Stimulated activated CD8-positive, alpha-beta memory T cell treated with anti-CD3 and anti-CD28 coated beads, Interleukin-12 subunit alpha, Interleukin-12 subunit beta, amount 100 ng/mL, for 1 hour (primary cell): Measurements from ENCODE around the gene PAQR7.

Source experiments
- DNase-seq: peaks from one replicate; pipeline ENCODE4 v3.0.0-alpha.2; 2020; ENCODE audit warnings: low read depth

PAQR7 gene

DNA sequence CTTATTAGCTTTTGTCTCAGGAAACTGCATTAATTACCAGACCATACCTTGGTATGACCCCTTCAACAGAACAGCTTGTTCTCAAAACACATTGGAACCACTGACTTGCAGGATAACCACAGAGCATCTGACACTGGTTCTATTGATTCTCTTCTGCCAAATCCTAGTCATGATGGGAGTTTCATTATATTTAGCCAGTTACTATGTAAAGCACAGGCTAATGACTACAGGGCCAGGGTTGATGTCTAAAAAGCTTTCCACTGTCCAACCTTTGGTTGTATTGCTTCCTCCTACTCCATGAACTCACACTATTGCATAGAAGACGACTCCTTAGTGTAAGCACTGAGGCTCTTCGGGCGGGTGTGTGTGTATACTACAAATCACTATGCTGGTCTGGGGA lies 27.0 kb upstream of the PAQR7 start:
- no peak for DNase-seq

DNA sequence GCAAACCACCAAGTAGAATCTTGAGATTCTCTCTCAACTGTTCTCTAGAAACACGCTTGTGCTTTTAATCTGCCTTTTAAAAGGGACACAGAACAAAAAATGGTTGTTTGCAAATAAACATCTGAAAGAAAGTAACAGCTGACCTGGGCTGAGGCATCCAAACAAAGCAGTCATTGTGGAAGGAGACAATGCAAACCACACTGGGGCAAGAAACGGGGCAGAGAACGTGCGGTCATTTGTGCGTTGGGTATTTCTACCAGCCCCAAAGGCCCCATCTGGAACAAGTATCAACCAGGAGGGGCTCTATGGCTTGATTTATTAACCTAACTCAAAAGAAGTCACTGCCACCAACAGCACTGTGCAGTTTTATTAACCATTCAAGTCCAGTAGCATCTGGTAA lies 24.7 kb upstream of the PAQR7 start:
- no peak for DNase-seq

DNA sequence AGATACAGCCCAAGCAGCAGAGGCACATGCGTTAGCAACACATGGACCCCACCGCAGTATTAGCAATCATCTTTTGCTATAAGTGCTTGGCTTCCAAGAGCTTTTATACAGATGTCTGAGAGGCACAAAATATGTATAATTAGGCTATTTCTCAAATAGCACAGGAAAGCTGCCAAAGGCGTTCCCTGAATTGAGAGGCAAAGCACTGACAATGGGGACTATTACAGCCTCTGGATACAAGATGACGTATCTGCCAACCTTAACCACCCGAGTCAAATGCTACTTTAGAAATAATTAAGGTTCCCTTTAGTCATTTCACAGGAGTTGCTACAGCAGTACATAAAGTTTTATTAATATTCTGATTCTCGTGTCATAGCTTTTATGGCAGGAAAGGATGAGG lies 24.3 kb upstream of the PAQR7 start:
- no peak for DNase-seq

DNA sequence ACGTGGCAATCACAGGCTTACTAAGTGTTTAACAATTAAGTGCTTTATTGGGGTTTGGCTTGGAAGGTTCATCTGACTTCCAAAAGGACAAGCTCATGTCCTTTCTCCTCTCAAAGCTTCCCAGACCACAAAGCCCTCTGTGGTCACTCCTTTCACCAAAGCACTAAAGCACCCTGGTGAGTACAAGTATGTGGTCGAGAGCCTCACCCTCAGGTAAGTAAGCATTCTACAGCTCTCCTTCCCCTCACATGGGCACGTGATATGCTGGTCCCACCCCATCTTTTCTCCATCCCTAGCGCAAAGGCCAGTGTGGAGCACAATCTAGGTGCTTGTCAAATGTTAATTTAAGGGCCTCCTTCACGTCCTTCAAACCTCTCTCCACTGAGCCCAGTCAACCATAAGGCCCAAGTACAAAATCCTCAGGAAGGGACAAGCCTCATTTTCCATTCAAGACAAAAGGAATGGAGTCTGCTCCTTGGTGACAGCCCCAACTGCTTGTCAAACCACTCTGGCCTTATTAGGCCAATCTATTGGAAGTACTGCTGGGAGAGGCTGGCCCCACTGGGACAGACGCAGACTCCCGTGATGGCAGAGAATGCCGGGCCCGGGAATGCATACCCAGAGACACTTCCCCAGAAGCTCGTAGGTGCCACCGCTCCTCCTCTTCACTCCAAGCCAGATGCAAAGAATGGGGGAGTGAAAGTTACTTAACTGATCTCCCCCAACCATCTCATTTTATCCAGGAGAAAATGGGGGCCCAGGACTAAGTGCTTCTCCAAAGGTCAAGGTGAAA lies 22.9 kb upstream of the PAQR7 start:
- DNase-seq, result no peak

DNA sequence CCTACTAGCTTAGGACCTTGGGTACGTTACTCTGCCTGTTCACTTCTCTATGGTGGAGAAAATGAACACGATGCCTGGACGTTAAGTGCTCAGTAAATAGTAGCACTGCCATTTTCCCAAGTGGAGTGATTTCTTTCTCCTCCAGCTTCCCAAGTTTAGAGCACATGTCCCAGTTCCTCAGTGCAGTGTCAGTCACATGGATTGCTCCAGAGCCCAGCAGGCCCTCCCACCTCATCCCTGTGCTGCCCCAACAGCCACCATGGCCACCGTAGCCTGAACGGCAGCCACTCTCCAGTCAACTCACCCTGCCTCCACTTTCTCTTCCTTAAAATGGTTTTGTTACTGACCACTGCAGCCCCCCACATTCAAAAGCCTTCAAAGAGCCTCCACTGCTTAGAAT lies 22.2 kb upstream of the PAQR7 start:
- no peak for DNase-seq

DNA sequence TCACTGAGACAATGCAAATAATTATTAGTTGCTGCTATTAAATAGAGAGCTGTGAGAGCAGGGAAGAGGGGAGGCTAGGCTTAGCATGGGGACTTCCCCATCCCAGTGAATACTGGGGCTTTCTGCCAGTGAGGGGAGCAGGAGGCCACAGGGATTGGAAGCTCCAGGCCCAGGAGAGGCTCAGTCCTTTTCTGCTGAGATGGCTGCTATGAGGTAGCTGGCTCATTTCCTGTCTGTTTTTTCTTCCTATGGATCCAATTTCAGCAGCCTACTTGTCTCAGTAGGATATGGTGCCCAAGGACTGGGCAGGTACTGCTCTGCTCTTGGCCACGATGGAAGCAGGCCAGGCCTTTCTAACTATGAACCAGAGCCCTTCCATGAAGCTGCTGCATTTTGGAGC lies 20.8 kb upstream of the PAQR7 start:
- DNase-seq, result no peak

DNA sequence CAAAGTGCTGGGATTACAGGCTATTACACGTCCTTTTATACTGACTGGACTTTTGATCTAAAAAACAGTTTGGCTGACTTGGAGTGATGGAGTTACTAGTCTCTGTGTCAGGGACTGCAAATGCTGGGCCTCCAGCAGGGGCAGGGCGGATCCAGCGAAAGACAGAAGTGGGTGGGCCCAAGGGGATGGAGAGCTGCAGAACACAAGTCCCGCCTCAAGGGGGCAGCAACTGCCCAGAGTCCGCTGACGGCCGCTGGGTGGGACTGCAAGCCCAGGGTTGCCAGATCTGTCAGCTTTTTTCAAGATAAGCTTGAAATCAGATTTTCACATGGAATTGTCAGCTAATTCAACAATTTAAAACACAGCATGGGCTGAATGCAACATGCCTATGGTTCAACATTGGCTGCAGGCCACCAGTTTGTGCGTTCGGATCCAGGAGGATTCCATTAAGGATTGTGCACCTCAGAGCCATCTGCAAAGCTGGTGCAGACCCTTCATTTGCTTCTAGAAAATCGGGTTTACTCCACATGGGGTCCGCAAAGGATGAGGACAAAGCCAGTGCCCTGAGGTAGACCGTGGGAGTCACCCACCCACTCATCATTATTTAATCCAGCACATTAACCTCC lies 20.0 kb upstream of the PAQR7 start:
- peak; percentile 85 for DNase-seq

DNA sequence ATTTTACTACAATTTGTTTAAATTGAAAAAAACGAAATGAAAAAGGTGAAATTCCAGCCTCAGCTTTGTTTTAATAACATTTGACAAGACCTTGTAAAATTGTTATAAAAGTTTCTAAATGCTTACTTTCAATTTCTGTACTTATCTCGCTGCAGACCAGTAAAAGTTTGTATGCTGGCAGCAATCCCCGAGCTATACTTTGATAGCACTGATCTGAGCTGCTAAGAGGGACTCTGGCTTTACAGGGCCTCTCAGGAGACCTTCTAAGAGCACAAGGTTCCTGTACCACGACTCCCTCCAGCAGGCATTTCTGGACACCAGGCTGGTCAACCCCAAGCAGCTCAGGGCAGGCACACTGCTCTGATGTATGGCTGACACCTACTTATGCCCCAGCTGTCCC lies 17.6 kb upstream of the PAQR7 start:
- DNase-seq, result no peak

DNA sequence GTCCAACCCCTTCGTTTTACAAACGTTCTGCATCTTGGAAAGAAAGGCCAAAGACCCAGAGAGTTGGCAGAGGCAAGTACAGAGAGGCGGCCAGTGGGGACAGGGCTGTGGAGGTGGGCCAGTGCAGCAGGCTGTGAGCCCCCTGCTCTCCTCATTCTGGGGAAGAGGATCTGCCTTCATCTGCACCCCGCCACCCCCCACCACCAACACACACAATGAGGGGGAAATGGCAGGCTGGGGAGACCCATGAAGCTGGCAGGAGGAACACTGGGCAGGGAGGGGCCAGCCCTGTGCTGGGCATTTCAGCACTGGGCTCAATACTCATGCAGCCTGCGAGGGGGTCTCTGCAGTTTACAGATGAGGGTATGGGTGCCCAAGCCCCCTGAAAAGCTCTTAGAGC lies 16.1 kb upstream of the PAQR7 start:
- no peak for DNase-seq

DNA sequence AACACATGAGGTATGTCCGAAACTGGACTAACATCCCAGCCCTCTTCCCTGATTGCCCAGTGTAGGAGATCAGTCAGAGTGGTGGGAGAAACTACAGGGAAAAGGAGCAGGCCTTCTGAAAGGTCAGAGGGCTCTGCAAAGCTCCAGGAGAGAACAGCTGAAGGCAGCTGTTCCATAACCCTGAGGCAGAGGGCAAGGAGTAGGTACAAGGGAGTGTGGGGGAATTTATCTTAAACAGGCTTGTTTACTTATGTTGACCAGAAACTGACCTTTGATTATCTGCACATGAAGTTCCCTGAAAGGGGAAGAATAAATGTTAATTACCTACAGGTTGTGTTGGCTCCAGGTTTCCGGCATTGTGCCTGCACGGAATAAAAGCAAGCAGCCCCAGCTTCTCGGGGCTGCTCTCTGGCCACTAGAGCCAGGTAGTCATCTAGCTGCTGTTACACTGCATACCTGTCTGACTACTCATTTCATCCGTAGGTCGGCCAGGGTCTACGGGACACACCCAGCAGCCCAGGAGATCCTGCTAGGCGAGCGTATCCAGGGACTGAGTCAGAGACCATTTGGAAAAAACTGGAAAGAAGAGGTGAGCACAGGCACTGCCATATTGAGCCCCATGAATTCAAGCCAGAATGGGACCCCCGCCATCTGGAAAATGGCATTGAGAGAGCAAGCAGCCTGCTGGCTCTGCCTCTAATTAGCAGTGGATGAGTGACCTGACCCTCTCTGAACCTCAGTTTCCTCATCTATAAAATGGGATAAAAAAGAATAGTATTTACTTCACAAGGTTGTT lies 14.9 kb upstream of the PAQR7 start:
- DNase-seq, result no peak

DNA sequence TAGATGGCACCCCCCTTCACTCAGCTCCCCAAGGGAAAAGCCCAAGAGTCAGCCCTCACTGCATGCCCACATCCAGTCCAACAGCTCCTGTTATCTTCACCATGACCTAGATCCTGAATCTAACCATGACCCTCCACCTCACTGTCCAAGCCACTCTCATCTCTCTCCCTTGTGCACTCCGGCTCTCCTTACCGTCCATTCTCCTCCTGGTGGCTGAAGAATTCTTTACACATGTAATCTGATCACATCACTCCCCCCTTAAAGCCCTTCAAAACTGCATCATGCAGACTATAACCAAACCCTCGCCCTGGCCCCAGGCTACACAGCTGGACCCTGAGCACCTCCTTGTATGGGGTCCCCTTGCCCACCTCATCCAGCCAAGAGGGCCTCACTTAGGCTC lies 14.0 kb upstream of the PAQR7 start:
- no peak for DNase-seq

DNA sequence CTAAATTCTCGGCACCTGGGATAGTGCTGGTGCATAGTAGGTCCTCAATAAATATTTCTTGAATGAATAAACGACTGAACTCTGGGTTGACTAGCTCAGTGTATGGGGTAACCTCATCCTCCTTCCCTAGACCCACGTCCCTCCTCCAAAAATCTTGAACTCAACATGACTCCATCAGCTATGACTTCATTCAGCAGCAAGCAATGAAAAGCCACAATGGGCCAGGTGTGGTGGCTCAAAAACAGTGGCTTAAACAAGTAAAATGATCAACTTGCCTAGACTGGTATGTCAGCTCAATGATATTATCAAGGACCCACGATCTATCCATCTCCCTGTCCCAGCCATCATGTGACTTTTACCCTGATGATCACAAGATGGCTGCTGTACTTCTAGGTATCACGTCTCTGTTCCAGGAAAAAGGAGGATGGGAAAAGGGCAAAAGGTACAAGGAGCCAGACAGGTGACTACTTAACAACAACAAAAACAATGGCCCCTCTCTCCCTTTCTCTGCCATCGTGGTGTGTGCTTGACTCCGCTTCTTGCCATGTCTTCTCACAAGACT lies 13.0 kb upstream of the PAQR7 start:
- DNase-seq, result no peak

DNA sequence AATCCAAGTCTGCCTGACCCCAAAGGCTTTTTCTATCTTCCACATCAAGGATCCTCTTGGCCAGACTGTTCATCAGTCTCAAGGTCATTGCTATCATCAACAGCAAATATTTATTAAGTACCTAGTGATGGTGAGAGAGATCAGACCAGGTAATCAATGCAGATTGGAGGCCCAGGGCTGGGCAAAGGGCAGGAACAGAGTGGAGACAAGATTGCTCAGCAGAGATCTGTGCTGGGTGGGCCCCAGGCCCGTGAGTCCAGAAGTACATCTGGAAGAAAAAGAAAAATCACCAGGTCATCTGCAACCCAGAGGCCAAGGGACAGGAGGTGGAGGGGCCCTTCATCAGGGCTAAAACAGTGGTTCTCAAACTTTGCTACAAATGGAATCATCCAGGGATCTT lies 10.1 kb upstream of the PAQR7 start:
- no peak for DNase-seq

DNA sequence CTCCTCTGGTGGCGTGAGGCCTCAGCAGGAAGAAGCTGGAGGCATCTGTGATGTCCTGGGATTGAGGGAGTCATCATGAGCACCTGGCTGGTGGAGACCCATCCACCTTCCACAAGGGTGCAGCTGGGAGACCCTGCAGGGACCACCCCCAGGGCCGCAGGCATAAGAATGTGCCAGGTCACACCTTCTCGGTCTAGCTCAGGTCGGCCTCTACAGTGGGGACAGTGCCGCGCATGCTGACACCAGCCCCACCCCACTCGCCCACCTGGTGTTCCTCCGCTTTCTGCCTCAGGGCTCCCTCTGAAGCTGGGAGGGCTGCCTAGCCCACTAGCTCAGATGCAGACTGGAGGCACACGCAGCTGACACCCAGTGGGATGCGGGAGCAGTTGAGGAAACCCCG lies 5.8 kb upstream of the PAQR7 start:
- DNase-seq, result no peak

DNA sequence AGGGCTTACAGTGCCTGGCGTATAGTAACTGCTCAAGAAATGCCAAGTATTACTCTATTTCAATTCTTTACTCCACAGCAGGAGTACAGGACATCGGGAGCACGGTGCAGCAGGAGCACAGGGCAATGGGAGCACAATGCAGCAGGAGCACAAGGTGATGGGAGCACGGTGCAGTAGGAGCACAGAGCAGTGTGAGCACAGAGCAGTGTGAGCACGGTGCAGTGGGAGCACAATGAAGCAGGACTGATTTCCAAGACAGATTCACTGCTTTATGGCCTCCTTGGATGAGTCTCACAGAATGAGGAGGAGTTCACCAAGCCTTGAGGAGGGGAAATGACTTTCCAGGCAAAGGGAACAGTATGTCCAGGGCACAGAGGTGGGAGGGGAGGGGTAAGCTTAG lies 5.0 kb upstream of the PAQR7 start:
- DNase-seq, result no peak

DNA sequence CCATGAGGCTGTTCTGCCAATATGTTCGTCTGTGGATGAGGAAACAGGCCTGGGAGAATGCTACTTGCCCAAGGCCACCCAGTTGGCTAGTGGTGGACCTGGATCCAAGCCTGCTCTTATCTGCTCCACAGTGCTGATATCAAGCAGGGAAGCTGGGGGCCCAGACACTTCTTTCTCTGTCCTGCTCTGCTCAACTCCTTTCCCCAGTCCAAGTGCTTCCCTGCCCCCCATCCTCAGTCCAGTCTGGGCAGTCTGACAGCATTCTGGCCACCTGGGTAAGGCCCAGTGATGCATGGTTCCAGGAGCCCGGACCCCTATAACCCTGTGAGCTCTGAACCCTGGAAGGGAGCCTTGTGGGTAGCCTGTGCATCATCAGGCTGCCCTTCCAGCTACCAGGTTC lies 4.2 kb upstream of the PAQR7 start:
- no peak for DNase-seq

DNA sequence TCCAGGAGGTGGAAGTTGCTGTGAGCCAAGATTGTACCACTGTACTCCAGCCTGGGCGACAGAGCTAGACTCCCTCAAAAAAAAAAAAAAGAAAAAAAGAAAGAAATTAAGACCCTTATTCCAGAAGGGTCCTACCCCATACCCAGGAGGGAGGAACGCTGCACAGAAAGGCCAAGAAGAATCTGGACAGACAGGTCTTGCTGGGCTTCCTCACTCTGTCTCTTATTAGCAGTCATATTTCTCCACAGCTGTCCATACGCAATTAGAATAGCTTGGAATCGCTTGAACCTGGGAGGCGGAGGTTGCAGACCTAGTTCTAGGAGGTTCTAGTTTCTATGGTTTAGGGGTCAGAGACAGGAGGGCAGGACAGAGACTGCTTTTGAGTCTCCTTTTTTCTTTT lies 3.2 kb upstream of the PAQR7 start:
- DNase-seq, result no peak

DNA sequence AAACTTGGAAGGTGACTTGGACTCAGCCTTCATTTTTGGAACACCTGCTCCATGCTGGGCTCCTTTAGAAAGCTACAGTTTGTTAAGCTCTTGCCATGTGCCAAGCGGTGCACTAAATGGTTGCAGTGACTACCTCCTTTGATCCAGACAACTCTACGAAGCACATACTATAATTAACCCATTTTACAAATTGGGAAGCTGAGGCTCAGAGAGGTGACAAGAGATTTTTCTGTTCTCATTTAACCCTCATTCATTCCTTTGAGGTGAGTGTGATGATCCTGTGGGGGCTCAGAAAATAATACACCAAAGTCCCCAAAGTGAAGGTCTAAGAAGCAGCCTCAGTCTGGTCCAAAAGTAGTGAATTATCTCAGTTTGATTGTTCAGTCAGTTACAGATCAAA lies 1.6 kb upstream of the PAQR7 start:
- no peak for DNase-seq

DNA sequence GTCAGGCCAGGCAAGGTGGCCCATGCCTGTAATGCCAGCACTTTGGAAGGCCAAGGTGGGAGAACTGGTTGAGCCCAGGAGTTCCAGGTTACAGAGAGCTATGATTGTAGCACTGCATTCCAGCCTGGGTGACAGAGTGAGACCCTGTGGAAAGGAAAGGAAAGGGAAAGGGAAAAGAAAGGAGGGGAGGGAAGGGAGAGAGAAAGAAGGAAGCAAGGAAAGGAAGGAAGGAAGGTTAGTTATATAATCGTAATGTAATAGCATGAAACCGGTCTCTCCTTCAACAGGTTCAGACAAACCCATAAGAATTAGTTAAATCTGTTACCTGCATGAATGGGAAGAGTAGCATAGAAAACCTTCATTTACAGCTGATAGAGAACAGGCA lies 1.2 kb upstream of the PAQR7 start:
- no peak for DNase-seq

DNA sequence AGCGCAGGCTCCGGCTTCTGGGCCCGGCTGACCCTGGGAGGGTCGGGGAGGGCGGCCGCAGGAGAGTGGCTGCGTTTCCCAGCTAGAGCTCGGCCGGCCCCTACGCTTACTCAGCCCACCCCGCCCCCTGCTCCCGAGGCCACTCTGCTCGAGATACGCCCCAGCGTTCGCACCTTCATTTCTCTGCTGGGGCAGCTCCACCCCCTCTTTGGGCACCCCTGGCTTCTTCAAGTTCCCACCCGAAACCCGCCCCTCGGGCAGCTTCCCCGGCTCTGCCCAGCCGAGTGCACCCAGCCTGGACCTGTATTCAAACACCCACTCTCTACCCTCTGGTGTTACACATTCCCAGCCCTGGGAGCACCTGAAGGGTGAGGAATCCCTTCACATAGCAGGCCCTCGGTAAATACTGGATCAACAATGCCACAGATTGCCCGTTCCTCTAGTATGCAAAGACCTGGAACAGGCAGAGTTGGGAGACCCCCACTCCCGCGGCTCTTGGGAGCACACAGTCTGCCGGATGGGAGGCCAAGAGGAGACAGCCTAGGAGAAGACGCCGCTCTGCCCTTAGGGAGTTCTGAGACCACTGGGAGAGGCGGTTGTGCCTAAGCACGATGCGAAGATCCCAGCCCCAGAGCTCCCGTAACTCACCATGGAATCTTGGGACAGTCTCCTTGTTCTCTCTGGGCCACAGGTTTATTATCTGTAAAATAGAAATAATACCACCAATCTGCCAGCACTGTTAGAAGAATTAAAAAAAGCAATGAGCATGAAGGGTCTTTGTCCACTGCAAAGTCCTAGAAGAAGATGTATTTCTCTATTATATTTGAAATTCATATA lies 566 bp upstream of the PAQR7 start:
- DNase-seq, result no peak

DNA sequence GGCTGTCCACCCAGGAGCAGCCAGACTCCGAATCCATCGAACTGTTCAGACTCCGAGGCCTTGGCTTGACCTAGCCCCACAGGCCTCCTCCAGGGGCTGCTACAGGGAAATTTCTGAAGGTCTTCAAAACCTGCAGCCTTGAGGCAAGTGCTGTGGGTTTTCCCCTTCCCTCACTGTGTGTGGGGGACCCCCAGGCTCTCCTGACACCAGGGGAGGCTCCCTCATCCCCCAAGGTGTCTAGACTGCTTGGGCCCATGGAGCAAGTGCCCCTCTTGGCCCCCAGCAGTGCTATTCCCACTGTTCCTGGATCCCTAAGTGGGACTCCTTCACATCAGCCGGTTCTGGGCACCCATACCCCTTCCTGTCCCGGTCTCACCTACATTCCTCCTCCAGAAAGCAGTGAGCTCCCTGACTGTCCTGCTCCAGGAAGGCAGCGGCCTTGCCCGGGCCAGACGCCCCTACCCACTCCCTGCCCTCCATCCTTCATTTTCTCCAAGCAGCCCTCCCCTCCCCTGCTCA lies 814 bp downstream of the PAQR7 start:
- DNase-seq, result no peak

DNA sequence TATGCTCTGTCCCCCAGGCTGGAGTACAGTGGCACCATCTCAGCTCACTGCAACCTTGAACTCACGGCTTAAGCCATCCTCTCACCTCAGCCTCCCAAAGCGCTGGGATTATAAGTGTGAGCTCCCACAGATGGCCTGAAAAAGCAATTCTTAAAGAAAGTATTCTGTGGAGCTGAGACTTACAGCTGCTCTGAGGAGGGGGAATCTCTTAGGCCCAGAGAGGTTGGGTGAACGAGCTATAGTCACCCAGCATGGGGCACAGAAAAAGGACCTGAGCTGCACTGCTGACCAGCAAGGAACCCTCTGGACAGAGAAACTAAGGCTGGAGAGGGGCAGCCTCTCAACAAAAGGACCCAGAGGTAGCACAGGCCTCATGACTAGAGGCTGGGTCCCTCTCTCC lies 1.3 kb downstream of the PAQR7 start:
- no peak for DNase-seq
